HG02870 (cell line): ENCODE measurements around the gene SSC5D.
"Not testable (repeated sequence)": the region's sequence is repeated elsewhere in the genome, so short reads cannot be mapped to it uniquely, and the experiment has no call there.

ENCODE experiments used
- ATAC-seq: cut with Tn5 transposase; IDR thresholded peaks from one replicate; pipeline ENCODE4 v1.9.1; 2021; ENCODE audit warnings: mild to moderate bottlenecking, moderate library complexity; ENCODE audit not compliant: unreplicated experiment

SSC5D gene

DNA sequence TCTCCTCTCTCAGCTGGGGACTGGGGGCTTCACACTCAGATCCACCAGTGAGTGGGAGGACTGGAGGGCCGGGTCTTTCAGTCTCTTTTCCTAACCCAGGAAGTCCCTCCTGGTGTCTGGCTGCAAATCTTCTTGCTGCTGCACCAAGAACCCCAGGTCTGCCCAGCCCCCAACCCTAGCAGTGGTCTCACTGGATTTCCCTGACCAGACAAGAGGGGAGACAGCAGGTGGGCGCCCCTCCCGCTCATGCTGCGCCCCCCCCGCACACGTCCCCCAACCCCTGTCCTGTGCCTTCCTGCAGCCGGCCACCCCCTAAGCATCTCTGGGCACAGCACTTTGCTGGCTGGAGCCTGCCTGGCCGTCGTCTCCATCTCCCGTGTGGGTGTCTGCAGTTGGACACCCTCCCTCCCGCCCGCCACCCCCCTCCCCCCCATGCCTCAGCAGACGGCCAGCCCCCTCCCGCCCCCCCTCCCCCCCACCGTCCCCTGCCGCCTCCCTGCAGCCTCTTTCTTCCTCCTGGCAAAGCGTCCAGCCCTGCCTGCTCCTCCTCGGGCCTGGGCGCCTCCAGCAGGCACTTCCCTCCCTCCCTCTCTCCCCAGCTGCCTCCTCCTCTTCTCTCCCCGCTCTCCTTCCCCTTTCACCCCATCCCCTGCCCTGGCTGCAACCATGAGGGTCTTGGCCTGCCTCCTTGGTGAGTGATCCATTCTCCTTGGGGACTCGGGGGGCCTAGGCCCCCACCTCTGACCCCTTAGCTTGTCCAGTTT, at the start of gene SSC5D:
Gene SSC5D (plus strand): TSS at position 513 of the 764 bp plus-strand sequence. CDS start 154 bp downstream, at position 667.
- no peak for ATAC-seq

DNA sequence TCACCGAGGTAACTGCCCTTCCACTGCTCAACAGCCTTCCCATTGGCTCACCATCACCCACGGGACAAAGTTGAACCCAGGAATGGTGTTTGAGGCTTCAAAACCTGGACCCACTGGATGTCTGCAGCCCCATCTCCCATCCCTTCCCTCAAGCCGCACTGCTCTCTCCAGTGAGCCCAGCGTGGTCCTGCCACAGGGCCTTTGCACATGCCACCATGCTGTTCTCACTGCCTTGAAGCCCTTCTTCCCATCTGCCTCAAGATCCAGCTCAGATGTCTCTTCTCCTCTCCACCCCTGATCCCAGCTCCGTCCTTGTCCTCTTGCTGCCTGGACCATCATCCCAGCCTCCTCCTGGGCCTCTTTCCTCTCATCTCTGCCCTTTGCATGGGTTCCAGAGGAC, 49.2 kb upstream of the SSC5D start:
- no peak for ATAC-seq

- no peak for ATAC-seq
Measured at GRCh38 chr19:55440411-55441105, 47.7 kb upstream of the SSC5D start.

- ATAC-seq, result no peak
Measured at GRCh38 chr19:55441319-55441691, 46.9 kb upstream of the SSC5D start.

- no peak for ATAC-seq
Measured at GRCh38 chr19:55441692-55442321, 46.4 kb upstream of the SSC5D start.

GRCh38 chr19:55442372-55442961, 45.8 kb upstream of the SSC5D start:
- ATAC-seq, result no peak

- ATAC-seq, result no peak
Measured at GRCh38 chr19:55443045-55443823, 45.0 kb upstream of the SSC5D start, which contains the start of gene SHISA7. Gene SHISA7 (minus strand): TSS chr19:55443300. CDS start chr19:55442863, 437 bp downstream.

GRCh38 chr19:55443824-55444480, 44.3 kb upstream of the SSC5D start:
- ATAC-seq, result no peak

DNA sequence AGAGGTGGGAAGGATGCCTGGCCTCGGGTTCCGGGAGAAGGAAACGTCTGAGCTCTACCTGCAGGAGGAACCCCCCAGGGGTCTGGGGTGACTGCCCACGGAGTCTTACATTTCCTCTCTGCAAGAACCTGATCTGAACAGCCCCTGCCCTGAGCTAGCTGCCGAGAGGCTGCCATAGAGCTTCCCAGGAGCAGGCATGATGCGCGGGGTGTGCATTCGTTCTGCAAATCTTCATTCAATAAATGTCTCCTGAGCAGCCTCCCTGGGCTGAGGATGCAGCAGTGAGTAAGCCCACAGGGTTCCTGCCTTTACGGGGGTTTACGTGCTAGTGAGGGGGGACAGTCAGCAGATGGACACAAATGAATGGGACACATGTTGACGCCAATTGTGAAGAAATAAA, 43.6 kb upstream of the SSC5D start:
- ATAC-seq, result no peak

GRCh38 chr19:55446060-55446459, 42.2 kb upstream of the SSC5D start:
- no peak for ATAC-seq

- no peak for ATAC-seq
Measured at GRCh38 chr19:55447421-55448174, 40.6 kb upstream of the SSC5D start.

- not testable (repeated sequence) for ATAC-seq
Measured at GRCh38 chr19:55448175-55448490, 40.1 kb upstream of the SSC5D start.

- no peak for ATAC-seq
Measured at GRCh38 chr19:55449469-55449868, 38.8 kb upstream of the SSC5D start.

DNA sequence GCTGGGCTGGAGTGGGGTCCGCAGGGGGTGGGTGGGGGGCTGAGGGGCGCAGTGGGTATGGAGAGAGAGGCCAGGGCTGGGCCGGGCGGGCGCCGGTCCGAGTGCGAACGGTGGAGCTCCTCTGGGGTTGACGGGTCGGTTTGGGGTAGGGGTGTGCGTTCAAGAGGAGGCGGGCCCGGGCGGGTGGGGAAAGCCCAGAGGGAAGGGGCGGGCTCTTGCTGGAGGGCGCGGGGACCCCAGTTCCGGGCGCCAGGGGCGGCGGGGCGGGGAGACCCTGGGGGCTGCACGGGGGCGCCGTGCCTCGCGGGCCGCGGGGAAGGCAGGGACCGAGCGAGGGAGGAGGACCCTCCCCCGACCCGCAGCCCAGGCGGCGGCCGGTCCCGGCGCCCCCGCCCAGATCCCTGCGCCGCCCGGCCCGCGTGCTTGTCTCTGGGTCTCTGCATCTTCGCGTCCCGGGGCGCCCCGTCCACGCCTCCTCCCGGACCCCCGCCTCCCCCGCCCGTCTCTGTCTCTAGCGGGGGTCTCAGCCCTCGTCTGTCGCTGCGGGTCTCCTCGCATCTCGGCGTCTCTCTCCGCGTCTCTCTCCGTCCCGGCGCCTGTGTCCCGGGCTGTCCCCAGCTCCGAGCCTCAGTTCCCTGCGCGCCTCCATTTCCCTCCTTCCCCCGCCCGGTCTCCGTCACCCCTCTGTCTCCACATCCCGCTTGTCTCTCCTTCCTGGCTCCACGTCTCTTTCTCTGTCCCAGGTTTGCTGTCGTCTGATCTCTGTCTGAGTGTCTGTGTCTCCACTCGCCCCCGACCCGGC, 36.9 kb upstream of the SSC5D start:
- ATAC-seq, result no peak

DNA sequence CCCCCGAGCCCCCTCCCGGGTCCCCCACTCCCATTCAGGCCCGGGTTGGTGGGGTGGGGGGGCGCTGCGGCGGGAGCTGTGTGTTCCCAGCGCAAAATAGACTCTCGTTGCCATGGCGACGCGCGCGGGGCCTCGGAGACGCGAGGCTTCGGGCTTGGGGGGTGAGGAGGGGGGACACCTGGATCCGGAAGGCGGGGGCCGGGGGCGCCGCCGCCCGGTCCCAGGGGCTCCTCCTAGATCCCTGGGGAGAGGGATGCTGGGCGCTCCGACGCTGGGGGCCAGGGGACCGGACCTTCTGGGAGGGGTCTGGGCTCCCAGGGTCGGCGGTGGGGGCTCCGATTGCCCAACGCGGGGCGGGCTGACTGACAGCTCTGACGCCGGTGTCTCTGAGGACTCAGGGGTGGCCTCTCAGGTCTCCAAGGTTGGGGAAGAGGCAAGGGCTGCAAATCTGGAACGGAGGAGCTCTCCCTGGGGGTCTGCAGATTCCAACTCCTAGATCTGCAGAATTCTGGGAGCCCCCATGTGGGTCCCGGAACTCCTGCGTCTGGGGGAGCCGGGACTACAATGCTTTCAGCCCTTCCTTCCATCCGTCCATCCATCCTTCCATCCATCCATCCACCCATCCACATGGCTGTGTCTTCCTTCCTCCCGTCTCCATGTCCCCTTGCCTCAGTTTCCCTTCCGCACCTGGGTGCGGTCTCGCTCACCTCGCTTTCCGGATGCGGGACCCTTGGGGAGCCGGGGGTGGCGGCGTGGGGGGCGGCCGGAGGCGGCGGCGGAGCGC, 36.1 kb upstream of the SSC5D start:
- no peak for ATAC-seq

DNA sequence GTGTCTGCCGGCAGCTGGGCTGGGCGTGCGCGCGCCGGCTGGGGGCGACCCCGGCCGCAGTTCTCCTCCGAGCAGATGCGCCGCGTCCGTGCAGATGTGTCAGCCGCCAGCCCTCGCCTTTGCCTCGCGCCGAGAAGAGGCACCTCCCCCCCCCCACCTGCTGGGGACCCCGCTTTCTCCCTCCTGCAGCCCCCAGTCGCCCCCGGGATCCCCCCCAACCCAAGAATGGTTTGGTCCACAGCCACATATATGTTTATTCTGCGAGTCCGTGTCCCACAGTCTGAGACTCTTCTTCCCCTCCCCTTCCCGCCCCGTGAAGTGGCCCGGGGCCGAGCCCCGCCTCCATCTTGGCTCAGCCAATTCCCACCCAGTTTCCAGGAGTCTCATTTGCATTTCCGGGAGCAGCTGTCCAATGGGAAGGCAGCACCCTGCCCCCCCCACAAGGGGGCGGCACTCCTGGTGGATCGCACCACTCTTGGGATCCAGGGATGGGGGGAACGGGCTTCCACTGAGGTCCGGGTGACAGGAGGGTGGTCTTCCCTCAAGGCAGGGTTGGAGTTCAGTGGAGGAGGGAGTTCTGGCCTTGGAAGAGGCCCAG, 35.4 kb upstream of the SSC5D start:
- ATAC-seq, result no peak

GRCh38 chr19:55453511-55454260, 34.5 kb upstream of the SSC5D start:
- ATAC-seq, result no peak
